AG10803 (cell line): ENCODE measurements around the gene PPDPF.
"Not testable (repeated sequence)": the region's sequence is repeated elsewhere in the genome, so short reads cannot be mapped to it uniquely, and the experiment has no call there.

ENCODE experiments used
- DNase-seq: peaks from one replicate; pipeline ENCODE4 v3.0.0; 2010; ENCODE audit warnings: low read depth
- H3K4me3 ChIP-seq: 2 replicates; pipeline ENCODE4 v1.5.1; 2011; ENCODE audit warnings: mild to moderate bottlenecking, low read length, control low read depth
- CTCF ChIP-seq: conservative IDR thresholded peaks from 2 replicates; pipeline ENCODE4 v1.5.1; 2011; ENCODE audit warnings: mild to moderate bottlenecking, low read length, control low read depth, inconsistent platforms

Gene PPDPF

GRCh38 chr20:63475209-63475608, 45.4 kb upstream of the PPDPF start:
- TF ChIP-seq CTCF = no peak
- no peak overlapping the region for H3K4me3 ChIP-seq
- DNase-seq = peak; percentile 19

- TF ChIP-seq CTCF = no peak
- H3K4me3 ChIP-seq = no peak overlapping the region
- DNase-seq = no peak
These were observed 43.4 kb upstream of the PPDPF start for GRCh38 chr20:63477061-63477616.

- no peak overlapping the region for H3K4me3 ChIP-seq
- no peak for TF ChIP-seq CTCF
- DNase-seq = no peak
These were observed 42.6 kb upstream of the PPDPF start for GRCh38 chr20:63477944-63478343.

- TF ChIP-seq CTCF = no peak
- no peak overlapping the region for H3K4me3 ChIP-seq
- DNase-seq = no peak
These were observed 41.9 kb upstream of the PPDPF start for GRCh38 chr20:63478346-63479302.

GRCh38 chr20:63479695-63480419, 40.7 kb upstream of the PPDPF start:
- DNase-seq, H3K4me3 ChIP-seq: not testable (repeated sequence)

- H3K4me3 ChIP-seq = no peak overlapping the region
- TF ChIP-seq CTCF = no peak
- DNase-seq = no peak
These were observed 39.1 kb upstream of the PPDPF start for GRCh38 chr20:63481503-63481902.

- no peak overlapping the region for H3K4me3 ChIP-seq
- DNase-seq = no peak
- TF ChIP-seq CTCF = no peak
These were observed 38.5 kb upstream of the PPDPF start for GRCh38 chr20:63482021-63482587.
